Ishikawa (cell line): ENCODE results near the gene C9orf85.

Experiments
- EP300 ChIP-seq: IDR thresholded peaks from 2 replicates; pipeline ENCODE4 v1.6.1; 2012; ENCODE audit warnings: borderline replicate concordance
- FOXM1 ChIP-seq: IDR thresholded peaks from 2 replicates; pipeline ENCODE4 v1.6.1; 2012; ENCODE audit warnings: low read depth, borderline replicate concordance
- MAX ChIP-seq: IDR thresholded peaks from 2 replicates; pipeline ENCODE4 v1.6.1; 2012
- RAD21 ChIP-seq: IDR thresholded peaks from 2 replicates; pipeline ENCODE4 v1.6.1; 2012; ENCODE audit warnings: low read depth
- REST ChIP-seq: IDR thresholded peaks from 2 replicates; pipeline ENCODE4 v1.6.1; 2012; ENCODE audit warnings: low read depth, mild to moderate bottlenecking
- TCF12 ChIP-seq: IDR thresholded peaks from 2 replicates; pipeline ENCODE4 v1.6.1; 2012; ENCODE audit warnings: low read depth
- TEAD4 ChIP-seq: IDR thresholded peaks from 2 replicates; pipeline ENCODE4 v1.6.1; 2012
- YY1 ChIP-seq: IDR thresholded peaks from 2 replicates; pipeline ENCODE4 v1.6.1; 2012; ENCODE audit warnings: low read depth

- TF ChIP-seq MAX = no peak
- TF ChIP-seq EP300 = no peak
- no peak for TF ChIP-seq RAD21
- TF ChIP-seq TCF12 = no peak
- TF ChIP-seq YY1 = no peak
- no peak for TF ChIP-seq TEAD4
- TF ChIP-seq FOXM1 = no peak
- no peak for TF ChIP-seq REST
Observed at GRCh38 chr9:71921190-71921814, 9.9 kb downstream of the C9orf85 start.
